Measurements from ENCODE around the gene OSBPL8. TPM values are rescaled to one million over a fixed set of nuclear protein-coding genes. Genes with fewer than 3 reads are reported as not detected.

The OSBPL8 gene
- total and polyA plus RNA-seq, 2 of the 8 experiments (the other 6 are each of a cell fraction or from before 2014, with no cell fraction given) = 10.9 to 81.1 TPM

- TF ChIP-seq CHD7 (IDR thresholded peaks at IDR 0.05; ENCODE audit: insufficient replicate concordance, low read length) (no peak), GTF2F1 (IDR thresholded peaks at IDR 0.05; ENCODE audit: borderline replicate concordance, low read depth, low read length) (no peak), EP300 (IDR thresholded peaks at IDR 0.05; ENCODE audit: borderline replicate concordance in 1 of 2, low read depth in 2 of 2, low read length in 2 of 2) (no peak), CTBP2 (IDR thresholded peaks at IDR 0.05; ENCODE audit: borderline replicate concordance, insufficient read depth, insufficient read length, low read length) (no peak), SIX5 (IDR thresholded peaks at IDR 0.05; ENCODE audit: low read depth, low read length) (no peak), KDM1A (IDR thresholded peaks at IDR 0.05; ENCODE audit: borderline replicate concordance, low read length) (no peak), MAFK (IDR thresholded peaks at IDR 0.05; ENCODE audit: low read depth, low read length) (no peak)
These were observed 255.5 kb downstream of the OSBPL8 start (continued) for GRCh38 chr12:76303989-76304460.

Measured in H1 (cell line).